ENCODE data around the gene HSPB9. TPM values are rescaled to one million over a fixed set of nuclear protein-coding genes. Genes with fewer than 3 reads are reported as not detected.

Gene HSPB9
- total RNA-seq, 1 donor from 2014 or later = 0.36 TPM

DNA sequence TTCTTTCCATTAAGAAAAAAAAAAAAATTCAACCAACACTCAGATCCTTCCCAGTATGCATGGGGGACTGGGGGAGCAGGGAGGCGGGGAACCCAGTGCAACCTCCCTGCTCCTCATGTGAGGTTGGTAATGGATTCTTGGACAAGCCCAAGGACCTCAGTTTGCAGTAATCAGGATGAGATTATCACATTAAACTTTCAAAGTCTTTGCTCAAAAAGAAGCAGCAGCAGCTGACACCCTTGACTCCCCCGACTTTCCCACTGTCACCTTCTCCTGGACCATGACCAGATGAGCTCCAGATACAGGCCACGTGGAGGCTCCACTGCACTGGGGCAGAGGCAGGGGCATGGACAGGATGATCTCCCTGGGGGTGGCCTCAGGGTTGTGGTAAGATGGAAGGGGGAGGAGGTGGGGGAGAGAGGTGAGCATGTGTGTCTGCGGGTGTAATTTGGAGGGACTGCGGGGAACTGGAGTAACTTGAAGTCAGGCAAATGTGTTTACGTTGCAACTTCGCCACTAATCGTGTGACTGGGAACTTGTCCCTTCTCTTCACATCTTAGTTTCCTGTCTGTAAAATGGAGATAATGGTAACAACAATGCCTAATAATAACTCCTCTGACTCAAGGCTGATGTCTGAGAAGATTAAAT lies 44.1 kb upstream of the HSPB9 start:
- no peaks in the 10 kb centered on the region for H3K4me1 Mint-ChIP-seq (ENCODE audit: unreplicated experiment)
- H3K27ac Mint-ChIP-seq = no peak overlapping the region
- H3K9me3 Mint-ChIP-seq = no peaks in the 10 kb centered on the region
- no peak for DNase-seq (ENCODE audit: extremely low spot score, unreplicated experiment)
- peaks cover 32% of the 10 kb centered on the region for H3K27me3 Mint-ChIP-seq
- TF ChIP-seq, protein P1, sequence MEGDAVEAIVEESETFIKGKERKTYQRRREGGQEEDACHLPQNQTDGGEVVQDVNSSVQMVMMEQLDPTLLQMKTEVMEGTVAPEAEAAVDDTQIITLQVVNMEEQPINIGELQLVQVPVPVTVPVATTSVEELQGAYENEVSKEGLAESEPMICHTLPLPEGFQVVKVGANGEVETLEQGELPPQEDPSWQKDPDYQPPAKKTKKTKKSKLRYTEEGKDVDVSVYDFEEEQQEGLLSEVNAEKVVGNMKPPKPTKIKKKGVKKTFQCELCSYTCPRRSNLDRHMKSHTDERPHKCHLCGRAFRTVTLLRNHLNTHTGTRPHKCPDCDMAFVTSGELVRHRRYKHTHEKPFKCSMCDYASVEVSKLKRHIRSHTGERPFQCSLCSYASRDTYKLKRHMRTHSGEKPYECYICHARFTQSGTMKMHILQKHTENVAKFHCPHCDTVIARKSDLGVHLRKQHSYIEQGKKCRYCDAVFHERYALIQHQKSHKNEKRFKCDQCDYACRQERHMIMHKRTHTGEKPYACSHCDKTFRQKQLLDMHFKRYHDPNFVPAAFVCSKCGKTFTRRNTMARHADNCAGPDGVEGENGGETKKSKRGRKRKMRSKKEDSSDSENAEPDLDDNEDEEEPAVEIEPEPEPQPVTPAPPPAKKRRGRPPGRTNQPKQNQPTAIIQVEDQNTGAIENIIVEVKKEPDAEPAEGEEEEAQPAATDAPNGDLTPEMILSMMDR (conservative IDR thresholded peaks at IDR 0.05) = no peak
- no peaks in the 10 kb centered on the region for H3K36me3 Mint-ChIP-seq
- H3K4me3 Mint-ChIP-seq = no peak overlapping the region

DNA sequence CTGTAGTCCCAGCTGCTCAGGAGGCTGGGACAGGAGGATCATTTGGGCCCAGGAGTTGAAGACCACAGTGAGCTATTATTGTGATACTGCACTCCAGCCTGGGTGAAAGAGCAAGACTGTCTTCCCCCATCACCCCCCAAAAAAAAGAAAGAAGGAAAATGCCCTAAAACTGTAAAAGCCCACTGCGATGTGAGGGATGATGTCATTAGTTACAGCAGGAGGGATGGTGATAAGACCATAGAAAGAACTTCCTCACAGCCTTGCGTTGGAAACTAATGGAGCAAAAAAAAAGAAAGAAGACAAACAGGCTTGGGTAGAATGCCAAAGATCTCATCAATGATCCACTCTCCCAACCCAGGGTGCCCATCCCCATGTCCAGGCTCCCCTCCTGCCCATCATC lies 43.1 kb upstream of the HSPB9 start:
- H3K36me3 Mint-ChIP-seq = no peaks in the 10 kb centered on the region
- peaks cover 23% of the 10 kb centered on the region for H3K27me3 Mint-ChIP-seq
- DNase-seq (ENCODE audit: extremely low spot score, unreplicated experiment) = no peak
- TF ChIP-seq, protein P1 (conservative IDR thresholded peaks at IDR 0.05) = no peak
- no peak overlapping the region for H3K4me3 Mint-ChIP-seq
- H3K27ac Mint-ChIP-seq = no peak overlapping the region
- H3K9me3 Mint-ChIP-seq = no peaks in the 10 kb centered on the region
- H3K4me1 Mint-ChIP-seq (ENCODE audit: unreplicated experiment) = no peaks in the 10 kb centered on the region

DNA sequence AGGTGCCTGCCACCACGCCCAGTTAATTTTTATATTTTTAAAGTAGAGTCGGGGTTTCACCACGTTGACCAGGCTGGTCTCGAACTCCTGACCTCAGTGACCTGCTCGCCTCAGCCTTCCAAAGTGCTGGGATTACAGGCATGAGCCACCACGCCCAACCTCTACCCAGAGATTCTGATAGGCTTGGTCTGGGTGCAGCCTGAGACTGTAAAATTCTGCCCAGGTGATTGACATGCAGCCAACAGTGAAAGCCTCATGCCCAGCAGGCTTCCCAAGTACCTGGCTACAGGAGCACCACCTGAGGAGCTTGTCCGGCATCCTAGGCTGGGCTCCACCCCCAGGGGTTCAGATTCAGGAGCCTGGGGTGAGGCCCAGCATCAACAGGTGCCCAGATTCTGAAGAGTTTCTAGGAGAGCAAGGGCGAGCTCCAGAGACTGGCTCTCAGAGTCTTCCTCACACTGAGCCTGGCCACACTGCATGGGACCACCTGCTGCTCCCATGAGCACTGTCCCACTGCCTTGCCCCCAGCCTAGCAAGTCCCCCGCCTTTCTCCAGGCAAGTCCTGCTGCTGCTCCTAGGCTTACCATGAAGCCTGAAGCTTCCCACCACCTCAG lies 41.0 kb upstream of the HSPB9 start:
- H3K4me3 Mint-ChIP-seq = no peak overlapping the region
- no peak overlapping the region for H3K27ac Mint-ChIP-seq
- peaks cover 12% of the 10 kb centered on the region for H3K27me3 Mint-ChIP-seq
- no peak for DNase-seq (ENCODE audit: extremely low spot score, unreplicated experiment)
- TF ChIP-seq, protein P1 (conservative IDR thresholded peaks at IDR 0.05) = no peak
- H3K4me1 Mint-ChIP-seq (ENCODE audit: unreplicated experiment) = no peaks in the 10 kb centered on the region
- no peaks in the 10 kb centered on the region for H3K36me3 Mint-ChIP-seq
- no peaks in the 10 kb centered on the region for H3K9me3 Mint-ChIP-seq

DNA sequence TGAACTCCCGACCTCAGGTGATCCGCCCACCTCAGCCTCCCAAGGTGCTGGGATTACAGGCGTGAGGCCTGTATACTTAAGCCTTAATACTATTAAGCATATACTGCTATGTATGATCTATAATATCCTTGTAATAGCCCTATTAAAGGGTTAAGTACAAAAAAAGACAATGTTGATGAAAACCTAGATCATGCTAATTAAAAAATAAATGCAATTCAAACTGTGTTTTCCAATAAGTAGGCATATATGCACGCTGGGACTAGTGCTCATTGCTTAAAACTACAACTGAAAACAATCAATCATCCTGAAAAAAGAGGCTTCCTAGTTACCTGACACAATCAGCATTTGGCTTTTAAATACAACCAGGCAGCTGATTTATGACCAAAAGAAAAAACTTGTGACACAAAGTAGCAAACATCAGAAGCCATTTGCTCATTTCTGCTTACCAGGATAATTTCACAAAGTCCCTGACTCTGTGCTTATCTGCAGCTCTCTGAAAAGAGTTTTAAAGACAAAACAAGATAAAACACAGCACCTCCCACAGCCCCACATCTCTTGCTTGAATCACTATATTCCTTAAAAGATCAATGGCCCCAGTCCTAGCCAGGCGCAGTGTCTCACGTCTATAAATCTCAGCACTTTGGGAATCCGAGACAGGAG lies 35.4 kb upstream of the HSPB9 start:
- H3K27ac Mint-ChIP-seq = no peak overlapping the region
- peaks cover 16% of the 10 kb centered on the region for H3K27me3 Mint-ChIP-seq
- no peak overlapping the region for H3K4me3 Mint-ChIP-seq
- no peak for DNase-seq (ENCODE audit: extremely low spot score, unreplicated experiment)
- TF ChIP-seq, protein P1 (conservative IDR thresholded peaks at IDR 0.05) = no peak
- peaks cover 5% of the 10 kb centered on the region for H3K4me1 Mint-ChIP-seq (ENCODE audit: unreplicated experiment)
- H3K9me3 Mint-ChIP-seq = no peaks in the 10 kb centered on the region
- no peaks in the 10 kb centered on the region for H3K36me3 Mint-ChIP-seq

DNA sequence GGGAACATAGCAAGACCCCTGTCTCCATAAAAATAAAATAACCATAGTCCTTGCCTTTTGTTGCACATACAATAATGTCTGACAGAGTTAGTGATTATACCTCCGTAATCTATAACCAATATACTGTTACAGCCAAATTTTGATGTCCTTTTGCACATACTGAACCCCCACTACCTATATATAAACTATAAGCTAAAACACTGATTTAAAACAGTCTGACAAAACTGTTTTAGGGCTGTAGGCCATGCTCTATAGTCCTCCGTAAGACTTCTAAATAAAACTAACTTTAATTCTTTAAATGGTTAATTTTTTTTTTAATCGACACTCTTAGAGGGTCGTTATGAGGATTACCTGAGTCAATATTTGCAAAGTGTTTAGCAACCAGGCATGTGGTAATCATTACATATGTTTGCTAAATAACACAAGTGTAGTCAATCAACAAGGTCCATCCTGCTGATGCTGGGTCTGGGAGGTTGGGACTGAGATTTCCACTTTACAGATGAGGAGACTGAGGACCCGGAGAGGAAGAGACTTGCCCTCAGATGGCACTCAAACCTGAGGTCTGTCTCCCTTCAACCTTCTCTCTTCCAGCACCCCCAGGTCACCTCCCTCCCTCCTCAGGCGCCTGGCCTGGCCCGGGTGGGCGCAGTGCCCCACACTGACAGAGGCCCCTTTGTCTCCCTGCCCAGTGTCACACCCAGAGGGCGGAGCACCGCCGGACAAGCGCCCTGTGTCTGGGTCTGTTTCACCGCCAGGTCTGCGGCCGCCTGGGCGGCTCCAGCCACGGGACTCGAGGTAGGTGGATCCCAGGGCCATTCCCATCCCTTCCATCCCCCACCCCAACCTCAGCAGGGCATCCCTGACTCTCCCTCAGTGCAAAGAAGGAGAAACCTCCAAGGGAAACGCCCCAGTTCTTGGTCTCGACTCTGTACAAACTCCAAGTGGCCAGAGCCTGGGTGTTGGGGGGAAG lies 34.6 kb upstream of the HSPB9 start:
- H3K27ac Mint-ChIP-seq = no peak overlapping the region
- peaks cover 13% of the 10 kb centered on the region for H3K27me3 Mint-ChIP-seq
- no peaks in the 10 kb centered on the region for H3K9me3 Mint-ChIP-seq
- TF ChIP-seq, protein P1 (conservative IDR thresholded peaks at IDR 0.05) = no peak
- peaks cover 5% of the 10 kb centered on the region for H3K4me1 Mint-ChIP-seq (ENCODE audit: unreplicated experiment)
- no peak overlapping the region for H3K4me3 Mint-ChIP-seq
- no peak for DNase-seq (ENCODE audit: extremely low spot score, unreplicated experiment)
- no peaks in the 10 kb centered on the region for H3K36me3 Mint-ChIP-seq

All from type B pancreatic cell (in vitro differentiated cells).